T follicular helper cell (primary cell): Measurements from ENCODE around the gene BUB3.

Experiments
- DNase-seq: peaks from one replicate; pipeline ENCODE4 v3.0.0-alpha.2; 2020; ENCODE audit warnings: low read depth
- total RNA-seq, 2 experiments: gene quantifications; one replicate each; lab custom pipeline; 2026; lab: John Stamatoyannopoulos, UW

The BUB3 gene, protein sequence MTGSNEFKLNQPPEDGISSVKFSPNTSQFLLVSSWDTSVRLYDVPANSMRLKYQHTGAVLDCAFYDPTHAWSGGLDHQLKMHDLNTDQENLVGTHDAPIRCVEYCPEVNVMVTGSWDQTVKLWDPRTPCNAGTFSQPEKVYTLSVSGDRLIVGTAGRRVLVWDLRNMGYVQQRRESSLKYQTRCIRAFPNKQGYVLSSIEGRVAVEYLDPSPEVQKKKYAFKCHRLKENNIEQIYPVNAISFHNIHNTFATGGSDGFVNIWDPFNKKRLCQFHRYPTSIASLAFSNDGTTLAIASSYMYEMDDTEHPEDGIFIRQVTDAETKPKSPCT
- total RNA-seq: 184 to 217 reads per million in 2 experiments

DNA sequence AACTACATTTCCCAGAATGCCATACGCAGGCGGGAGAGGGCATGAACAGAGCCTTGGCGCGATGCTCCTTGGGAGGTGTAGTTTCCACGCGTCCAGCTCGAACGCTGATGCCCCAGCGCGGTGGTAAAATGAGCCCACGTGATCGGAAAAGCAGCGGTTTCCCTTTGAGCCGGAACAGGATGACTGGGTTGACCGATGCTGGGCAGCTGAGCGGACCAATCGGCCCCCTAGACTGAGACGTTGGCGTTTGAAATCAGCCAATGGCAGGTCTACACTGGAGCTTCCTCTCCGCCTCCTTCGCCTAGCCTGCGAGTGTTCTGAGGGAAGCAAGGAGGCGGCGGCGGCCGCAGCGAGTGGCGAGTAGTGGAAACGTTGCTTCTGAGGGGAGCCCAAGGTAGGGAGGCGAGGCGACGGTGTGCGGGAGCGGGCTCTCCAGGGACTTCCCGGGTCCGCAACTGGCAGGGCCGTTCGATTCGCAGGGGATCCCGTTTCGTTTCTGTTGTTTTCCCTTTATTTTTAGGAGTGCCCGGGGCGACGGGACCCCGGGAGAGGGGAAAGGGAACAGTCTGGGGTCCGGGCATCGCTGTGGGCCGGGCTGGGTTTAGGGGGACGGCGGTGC lies at the start of gene BUB3:
Gene BUB3 (plus strand): TSS at position 311 of the 619 bp plus-strand sequence. CDS start 516 bp downstream, outside the sequence.
- DNase-seq: peak; percentile 85

DNA sequence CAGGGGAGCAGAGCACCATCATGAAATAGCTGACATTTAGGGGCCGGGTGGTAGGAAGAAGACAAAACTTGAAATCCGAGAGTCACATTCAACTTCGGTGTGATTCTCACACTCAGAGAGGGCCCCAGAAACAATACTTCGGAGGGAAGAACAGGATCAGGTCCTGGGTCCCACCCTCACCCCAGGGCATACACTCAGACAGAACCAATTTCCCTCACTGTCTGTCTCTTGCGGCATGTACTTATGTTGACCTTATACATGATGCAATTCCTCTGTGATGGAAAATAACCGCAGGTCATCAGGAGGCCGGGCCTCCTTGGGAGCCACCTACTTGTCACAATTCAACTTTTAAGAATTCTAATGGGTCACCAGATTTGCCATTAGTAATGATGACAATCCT lies 44.7 kb upstream of the BUB3 start:
- DNase-seq: no peak

DNA sequence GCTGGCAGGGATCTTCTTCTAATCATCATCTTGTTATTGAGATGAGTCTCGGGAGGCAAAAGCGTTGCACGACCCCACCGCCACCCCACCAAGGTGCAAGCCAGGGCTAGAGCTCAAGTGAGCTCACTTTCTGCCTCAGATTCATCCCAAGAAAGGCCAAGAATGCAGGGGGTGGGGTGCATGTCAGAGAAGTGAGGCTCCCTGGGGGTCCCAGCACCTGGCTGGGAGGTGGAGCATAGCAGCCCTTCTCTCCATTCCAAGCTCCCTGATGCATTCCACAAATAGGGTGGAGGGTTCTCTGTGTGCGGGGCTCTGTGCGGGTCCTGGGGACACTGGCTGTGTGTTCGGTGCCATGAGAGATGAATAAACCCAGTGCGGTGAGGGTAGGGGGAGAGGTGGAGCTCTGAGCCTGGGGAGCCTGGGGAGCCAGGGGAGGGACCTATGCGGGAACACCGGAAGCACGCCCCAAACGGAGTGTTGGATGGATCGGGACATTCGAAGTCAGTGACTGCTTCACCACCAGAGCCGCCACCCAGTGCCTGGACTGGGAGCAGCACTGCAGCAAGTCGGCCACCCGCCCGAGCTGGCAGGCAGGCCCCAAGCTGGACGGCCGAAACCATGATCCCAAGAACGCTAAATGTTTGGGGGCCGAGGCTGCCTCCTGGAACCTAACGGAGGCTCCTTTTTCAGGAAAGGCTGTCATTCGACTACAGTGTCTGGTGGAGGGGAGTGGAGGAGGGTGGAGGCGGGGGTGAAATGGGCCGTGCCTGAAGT lies 36.4 kb upstream of the BUB3 start:
- no peak for DNase-seq

DNA sequence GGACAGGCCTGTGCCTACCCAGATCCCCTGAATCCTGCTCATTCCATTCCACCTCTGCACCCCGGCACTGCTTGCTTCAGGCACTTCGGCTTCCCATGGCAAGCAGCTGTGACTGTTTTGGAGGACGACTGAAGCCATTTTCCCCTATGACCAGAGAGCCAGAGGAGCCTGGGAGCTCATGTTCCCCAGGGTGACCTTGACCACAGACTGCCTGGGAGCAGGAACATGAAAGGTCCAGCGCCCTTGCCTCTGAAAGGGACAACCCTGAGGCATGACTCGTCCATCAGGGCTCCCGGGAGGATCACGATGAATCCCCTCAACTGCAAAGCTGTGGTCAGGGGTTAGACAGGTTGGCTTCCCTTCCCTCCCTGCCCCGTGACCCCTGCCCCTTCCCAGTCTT lies 35.1 kb upstream of the BUB3 start:
- DNase-seq: no peak

DNA sequence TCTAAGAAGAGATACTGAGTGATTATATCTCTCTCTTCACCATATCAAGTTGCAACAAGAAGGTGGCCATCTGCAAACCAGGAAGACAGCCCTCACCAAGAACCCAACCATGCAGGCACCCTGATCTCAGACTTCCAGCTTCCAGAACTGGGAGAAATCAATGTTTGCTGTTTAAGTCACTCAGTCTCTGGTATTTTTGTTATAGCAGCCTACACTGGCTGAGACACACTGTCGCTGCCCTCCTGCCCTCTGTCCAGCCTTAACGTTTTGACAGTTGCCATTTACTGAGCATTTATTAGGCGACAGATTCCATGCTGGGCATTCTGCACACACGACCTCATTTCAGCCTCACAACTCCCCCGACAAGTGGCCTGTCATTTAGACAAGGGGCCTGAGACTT lies 28.0 kb upstream of the BUB3 start:
- DNase-seq: no peak

DNA sequence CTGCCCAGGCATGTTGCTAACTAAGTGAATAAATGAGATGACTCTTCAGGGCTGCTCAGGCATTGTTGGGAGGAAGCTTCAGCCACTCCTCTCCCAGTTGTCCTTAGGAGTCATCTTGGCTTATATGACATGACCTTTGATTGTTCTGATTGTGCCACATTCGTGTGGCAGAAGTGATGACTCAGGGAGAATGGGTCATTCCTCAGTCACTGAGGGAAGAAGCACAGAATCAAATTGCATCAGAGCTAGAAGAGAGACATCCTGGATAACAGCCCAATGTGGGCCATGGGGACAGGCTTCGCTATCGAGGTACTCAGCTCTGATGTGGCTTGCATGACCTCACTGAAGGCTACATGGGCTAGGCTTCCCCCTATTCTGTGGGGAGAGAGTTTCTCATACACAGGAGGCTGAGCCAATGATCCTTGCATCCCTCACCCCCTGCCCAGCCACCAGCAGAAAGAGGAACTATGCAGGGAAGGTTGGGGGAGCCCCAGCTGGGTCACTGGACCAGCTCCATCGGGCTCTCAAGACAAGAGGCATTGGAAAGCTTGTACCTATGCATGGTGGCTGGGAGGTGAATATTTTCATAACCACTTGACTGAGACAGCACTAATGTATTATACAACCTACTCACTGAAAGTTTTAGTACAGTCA lies 24.5 kb upstream of the BUB3 start:
- no peak for DNase-seq

DNA sequence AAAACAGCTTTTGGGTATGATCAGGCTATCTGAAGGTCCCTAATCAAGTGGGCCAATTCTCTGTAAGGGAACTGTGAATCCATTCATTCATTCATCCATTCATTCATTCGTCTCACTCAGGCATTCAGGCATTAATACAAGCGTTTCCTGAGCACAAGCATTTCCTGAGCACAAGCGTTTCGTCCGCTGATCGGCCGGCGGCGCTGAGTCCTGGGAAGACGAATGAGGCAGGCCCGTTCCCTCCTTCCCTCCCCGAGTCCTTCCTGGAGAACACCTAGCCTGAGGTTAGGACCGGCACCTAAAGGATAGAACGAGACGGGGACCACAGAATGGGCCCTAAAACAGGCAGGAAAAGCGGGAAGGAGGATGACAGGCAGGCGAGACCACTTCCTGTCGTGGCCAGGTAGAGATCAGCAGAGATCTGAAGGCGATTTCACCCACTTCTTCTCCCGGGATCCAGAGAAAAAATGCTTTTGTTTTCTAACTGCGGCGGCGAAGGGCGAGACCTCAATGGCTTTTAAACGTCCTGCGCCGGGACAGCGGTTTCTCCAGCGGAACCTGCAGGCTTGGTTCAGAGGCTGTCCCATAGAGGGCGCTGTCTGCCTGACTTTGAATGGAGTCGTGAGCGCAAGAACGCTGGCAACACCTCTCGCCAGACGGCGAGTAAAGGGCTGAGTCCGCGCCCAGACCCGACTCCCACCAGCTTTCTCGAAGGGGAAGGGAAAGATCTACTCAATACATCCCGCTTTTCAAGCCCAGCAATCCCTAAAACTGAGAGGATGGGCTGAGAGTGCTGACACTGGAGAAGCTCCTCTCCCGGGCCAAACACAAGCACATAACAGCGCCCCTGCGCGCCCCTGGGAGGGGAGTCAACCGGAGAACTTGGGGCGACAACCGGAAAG lies 21.4 kb upstream of the BUB3 start:
- DNase-seq: peak; percentile 77

DNA sequence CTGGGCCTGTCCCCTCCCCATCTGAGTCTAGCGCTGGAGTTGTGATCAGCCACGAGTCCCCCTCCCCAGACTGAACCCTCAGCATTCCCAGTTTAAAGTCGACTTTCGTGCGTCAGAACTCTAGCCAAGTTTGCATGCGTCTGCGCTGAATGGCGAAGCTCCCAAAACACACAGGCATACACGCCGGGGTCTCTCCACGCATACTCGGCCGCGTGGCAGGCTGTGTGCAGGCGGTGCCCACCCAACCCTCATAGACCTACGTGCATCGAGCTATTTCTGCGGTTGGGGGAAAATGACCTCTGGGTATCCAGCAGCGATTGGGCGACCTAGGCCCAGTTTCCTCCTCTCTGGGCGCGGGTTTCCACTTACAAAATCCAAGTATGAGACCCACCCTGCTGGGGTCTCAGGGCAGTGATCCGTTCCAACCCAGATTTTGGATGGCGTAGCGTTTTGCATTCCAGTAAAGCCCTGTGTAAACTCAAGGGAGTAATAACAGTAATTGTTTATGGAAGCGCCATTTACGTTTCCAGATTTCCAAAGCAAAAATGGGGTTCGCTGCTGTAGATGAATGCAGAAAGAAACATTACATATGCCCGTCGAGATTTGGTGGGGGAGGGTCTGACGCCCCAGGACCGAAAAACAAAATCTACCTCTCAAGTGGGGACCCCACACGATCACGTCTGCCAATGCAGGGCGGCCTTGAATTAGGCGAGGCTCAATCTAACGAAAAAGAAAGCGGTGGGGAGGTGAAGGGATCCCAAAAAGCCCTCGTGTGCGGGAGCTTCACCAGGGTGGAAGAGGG lies 20.5 kb upstream of the BUB3 start:
- DNase-seq: no peak

DNA sequence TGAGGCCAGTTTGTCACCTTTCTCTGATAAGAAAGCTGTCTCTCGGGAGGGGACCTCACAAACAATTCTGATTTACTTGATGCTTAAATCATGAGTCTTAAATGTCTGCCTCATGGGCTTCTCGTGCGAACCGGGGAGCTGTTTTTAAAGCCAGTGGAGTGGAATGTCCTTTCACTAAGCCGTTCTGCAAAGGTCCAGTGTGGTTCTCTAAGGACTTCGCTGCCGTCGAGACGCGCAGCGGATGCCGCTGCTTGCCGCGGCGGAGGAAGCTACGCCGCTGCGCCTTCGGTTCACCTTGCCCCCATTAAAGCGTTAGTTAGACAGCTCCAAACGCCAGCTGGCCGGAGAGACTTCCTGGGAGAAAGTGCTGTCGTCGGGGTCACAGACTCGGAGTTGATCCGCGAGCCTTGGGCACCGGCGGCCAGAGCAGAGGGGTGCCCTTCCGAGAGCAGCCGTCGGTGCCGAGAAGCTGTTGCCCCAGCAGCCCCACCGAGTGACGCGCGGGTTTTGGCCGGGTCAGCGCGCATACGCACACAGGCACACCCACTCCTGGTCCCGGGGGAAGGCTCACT lies 19.8 kb upstream of the BUB3 start:
- DNase-seq: no peak

DNA sequence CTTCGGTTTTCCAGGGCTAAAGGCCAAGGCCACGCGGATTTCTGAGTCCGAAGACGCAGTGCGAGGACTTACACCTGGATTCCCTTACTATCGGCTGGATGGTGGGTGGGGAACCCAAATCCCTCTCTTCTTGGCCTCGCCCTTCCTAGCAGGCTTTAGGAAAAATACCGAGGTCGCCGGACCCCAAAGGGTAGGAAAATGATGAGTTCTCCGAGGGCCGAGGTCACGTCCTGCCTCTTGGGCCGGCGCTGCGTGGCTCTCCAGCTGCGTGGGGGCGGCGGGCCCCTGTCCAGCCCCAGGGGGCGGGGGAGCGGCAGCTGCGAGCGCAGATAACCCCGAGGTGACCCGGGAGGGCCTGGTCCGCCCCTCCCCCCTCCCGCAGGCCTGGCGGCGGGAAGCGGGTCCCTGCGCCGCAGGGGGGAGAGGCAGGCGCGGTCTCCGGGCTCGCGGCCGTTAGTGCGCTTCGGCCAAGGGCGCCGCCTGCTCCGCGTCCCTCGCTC lies 19.2 kb upstream of the BUB3 start:
- no peak for DNase-seq

DNA sequence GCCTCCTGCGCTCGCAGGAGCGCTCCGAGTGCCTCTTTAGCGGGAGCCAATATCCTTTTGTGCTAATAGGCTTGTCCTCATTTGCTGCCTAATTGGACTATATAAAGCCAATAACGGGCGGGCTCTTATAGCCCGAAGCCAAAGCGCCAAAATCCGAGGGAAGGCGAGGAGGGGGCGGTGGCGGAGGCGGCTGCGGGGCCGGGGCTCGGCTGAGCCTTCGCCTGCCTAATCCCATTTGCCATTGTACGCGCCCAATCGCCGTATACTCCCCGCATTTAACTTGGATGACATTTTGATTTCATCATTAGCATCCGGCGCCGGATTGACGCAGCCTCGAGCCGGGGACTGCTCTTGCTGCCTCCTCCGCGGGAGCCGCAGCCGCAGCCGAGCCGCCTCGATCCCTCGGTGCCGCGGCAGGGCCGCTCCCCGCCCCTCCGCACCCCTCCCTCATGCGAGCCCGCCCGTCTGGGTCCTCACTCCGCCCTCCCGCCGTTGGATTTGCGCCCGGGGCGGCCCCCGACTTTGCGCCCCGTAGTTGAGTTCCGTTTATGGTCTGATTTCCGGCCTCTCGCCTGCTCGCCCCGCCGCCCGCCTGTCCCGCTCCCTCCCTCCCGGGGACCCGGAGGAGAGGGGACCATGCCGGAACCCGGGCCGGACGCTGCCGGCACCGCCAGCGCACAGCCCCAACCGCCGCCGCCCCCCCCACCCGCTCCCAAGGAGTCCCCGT lies 18.6 kb upstream of the BUB3 start, which contains the start of gene HMX3:
Gene HMX3 (plus strand): TSS at position 556 of the 727 bp plus-strand sequence. CDS start 81 bp downstream, at position 637.
- DNase-seq: peak; percentile 36

DNA sequence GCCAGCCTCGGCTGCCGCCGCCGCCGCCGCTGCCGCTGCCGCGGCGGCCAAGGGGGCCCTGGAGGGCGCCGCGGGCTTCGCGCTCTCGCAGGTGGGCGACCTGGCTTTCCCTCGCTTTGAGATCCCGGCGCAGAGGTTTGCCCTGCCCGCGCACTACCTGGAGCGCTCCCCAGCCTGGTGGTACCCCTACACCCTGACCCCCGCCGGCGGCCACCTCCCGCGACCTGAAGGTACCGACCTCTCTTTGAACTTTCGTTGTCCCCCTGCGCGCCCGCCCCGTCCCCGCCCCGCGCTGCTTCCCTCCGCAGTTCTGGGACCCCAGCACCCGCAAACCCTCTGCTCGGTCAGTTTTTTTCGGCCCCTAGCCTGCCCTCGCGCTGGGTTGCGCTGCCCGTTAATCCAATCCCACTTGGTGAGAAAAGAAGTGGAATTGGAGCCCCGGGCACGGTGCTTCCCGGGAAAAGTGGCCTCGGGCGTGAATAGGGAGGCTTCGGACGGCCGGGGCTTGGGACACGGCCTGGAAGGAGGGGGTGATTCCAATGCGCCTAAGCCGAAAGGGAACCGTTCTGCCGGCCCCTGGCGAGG lies 17.9 kb upstream of the BUB3 start:
- DNase-seq: no peak

DNA sequence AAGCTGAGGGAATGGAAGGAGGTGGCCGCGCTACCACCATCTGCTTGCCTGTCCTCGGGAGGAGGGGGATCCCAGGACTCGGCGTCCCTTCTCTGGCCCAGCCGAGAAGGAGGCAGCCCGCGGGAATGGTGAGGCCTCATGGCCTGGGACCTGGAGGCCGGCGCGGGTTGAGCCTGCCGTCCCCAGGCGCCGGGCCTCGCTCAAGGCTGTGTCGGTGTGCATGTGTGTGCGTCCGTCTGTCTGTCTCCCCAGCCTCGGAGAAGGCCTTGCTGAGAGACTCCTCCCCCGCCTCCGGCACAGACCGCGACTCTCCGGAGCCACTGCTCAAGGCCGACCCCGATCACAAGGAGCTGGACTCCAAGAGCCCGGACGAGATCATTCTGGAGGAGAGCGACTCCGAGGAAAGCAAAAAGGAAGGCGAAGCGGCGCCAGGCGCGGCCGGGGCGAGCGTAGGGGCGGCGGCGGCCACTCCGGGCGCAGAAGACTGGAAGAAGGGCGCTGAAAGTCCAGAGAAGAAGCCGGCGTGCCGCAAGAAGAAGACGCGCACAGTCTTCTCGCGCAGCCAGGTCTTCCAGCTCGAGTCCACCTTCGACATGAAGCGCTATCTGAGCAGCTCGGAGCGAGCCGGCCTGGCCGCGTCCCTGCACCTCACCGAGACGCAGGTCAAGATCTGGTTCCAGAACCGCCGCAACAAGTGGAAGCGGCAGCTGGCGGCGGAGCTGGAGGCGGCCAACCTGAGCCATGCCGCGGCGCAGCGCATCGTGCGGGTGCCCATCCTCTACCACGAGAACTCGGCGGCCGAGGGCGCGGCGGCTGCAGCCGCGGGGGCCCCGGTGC lies 17.2 kb upstream of the BUB3 start:
- no peak for DNase-seq

DNA sequence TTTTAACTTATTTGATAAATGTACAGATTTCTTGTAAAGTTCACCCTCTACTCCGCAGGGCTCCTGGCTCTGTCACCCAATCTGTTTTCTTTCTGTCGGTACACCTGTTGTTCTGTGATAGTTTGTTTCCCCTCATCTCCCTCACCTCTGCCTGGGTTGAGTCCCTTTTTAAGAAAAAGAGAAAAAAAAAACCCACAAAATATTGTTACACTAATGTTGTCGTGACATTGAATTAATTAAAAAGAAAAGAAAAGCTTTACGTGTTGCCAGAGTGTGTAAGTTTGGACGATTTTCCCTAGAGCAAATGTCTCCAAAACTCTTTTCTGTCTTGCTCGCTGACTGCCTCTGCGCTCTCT lies 15.1 kb upstream of the BUB3 start:
- DNase-seq: no peak

DNA sequence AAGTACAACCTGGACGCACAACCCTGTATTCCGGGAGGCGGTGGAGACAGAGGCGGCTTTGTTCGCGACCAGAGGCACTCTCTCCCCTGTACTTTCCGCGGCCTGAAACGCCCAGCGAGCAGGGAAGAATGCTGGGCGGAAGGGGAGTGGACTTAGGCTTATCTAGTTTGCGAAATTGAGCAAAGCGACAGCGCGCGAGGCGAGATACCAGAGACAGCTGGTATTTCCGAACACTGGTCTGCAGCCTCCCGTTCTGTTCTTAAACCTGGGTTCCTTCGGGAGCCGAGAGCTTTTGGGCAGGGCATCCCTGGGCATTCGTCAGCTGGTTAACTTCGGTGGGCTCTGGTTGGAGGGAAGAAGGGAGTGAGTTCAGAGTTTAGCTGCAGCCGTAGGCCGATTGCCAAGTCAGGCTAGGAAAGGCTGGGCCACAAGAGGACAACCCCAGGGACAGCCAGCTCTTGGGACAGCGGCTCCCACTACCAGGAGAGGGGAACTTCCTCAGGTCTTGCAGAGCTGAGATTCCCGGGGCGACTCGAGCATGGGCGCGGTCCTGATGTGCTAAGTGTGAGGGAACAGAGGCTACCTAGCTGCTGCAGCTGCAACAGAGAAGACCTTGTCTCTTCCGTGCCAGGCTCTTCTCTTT lies 14.6 kb upstream of the BUB3 start:
- no peak for DNase-seq

DNA sequence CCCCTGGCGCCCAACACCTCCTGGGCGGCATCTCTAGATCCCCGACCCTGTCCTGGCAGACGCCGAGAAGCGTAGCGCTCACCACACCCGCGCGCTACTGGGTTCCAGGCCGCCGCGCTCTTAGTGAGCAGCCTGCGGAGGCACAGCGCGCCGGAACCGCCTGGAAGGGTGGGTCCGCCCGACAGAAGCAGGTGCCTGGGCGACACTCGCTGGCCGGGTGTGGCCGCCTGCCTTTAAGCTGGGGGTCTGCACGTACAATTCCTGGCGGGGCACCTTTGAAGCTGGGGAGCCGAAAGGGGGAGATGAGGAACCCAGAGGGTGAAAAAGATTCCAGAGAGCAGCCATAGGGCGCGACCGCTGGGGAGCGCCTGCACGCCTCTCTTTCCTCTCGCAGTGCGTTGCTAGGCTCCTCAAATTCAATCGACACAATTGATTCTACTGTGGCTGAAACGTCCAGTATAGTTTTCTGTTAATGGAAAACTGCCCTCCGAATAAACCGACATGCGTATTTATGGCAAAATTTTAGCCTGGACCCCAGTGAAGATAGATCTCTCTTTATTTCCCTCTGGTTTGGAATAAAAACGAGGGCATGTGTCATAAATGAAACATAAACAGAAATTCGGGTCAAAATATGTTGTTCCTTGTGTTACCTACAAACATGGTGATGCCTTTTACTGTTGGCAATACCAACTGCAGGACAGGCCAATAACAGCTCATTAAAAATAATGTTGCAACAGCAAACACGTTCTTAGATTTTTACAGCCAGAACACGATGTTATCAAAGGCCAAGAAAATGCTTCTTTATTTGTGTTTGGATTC lies 13.8 kb upstream of the BUB3 start:
- DNase-seq: no peak
